CD4-positive, alpha-beta memory T cell (primary cell): ENCODE measurements around the gene CEP55. TPM values are rescaled to one million over a fixed set of nuclear protein-coding genes. Genes with fewer than 3 reads are reported as not detected.

Experiments used
- CTCF ChIA-PET: fragments of 350-600 bp; sonication (Branson Sonifier 250); formaldehyde crosslinking; loops from one replicate; lab custom pipeline; 2021; ENCODE audit warnings: inconsistent platforms; ENCODE audit not compliant: partially characterized antibody; lab: Charles Lee
- POLR2A ChIA-PET: fragments of 350-600 bp; sonication (Branson Sonifier 250); formaldehyde crosslinking; loops from one replicate; lab custom pipeline; 2021; ENCODE audit not compliant: partially characterized antibody; lab: Charles Lee
- DNase-seq, 5 donors: peaks; one replicate each; pipeline versions ENCODE4 v3.0.0 to v3.0.0-alpha.2; 2020 to 2022; ENCODE audit warnings: mixed read lengths in 1 of 5
- H3K27ac ChIP-seq: one replicate; pipeline ENCODE4 v1.7.0; 2013; ENCODE audit warnings: low read depth, low read length
- H3K27me3 ChIP-seq: 2 replicates; pipeline ENCODE4 v1.7.0; 2013; ENCODE audit warnings: mild to moderate bottlenecking, low read length, moderate library complexity; ENCODE audit not compliant: insufficient read depth
- H3K36me3 ChIP-seq: 2 replicates; pipeline ENCODE4 v1.7.0; 2013; ENCODE audit warnings: mild to moderate bottlenecking, low read length, moderate library complexity; ENCODE audit not compliant: insufficient read depth
- H3K4me1 ChIP-seq: 2 replicates; pipeline ENCODE4 v1.7.0; 2013; ENCODE audit warnings: mild to moderate bottlenecking, low read length, moderate library complexity; ENCODE audit not compliant: insufficient read depth
- H3K4me3 ChIP-seq, 2 donors: one replicate each; pipeline ENCODE4 v1.7.0; 2013; ENCODE audit warnings: low read length in 2 of 2, mild to moderate bottlenecking in 1 of 2
- H3K9me3 ChIP-seq, 2 donors: one replicate each; pipeline ENCODE4 v1.7.0; 2013; ENCODE audit warnings: low read length in 2 of 2, control low read depth in 1 of 2; ENCODE audit not compliant: control insufficient read depth in 1 of 2
- H3K27ac Mint-ChIP-seq, 7 donors: one replicate each; pipeline ENCODE4 v1.8.0; 2020 to 2021; ENCODE audit warnings: mixed read lengths in 7 of 7, mild to moderate bottlenecking in 6 of 7, inconsistent platforms in 3 of 7, moderate library complexity in 3 of 7
- H3K27me3 Mint-ChIP-seq, 2 donors: one replicate each; pipeline ENCODE4 v1.8.0; 2020 to 2021; ENCODE audit warnings: mixed read lengths in 2 of 2
- H3K36me3 Mint-ChIP-seq, 2 donors: one replicate each; pipeline ENCODE4 v1.8.0; 2020 to 2021; ENCODE audit warnings: mixed read lengths in 2 of 2, inconsistent platforms in 1 of 2, mild to moderate bottlenecking in 1 of 2
- H3K4me1 Mint-ChIP-seq, 4 donors: one replicate each; pipeline ENCODE4 v1.8.0; 2020 to 2021; ENCODE audit warnings: mixed read lengths in 4 of 4, mild to moderate bottlenecking in 1 of 4
- H3K4me3 Mint-ChIP-seq, 8 donors: one replicate each; pipeline ENCODE4 v1.8.0; 2020 to 2021; ENCODE audit warnings: mixed read lengths in 8 of 8, mild to moderate bottlenecking in 7 of 8, moderate library complexity in 6 of 8, inconsistent platforms in 3 of 8
- H3K9me3 Mint-ChIP-seq, 8 donors: one replicate each; pipeline ENCODE4 v1.8.0; 2020 to 2021; ENCODE audit warnings: mixed read lengths in 8 of 8, mild to moderate bottlenecking in 5 of 8, inconsistent platforms in 3 of 8, moderate library complexity in 1 of 8
- intact Hi-C: fragments of 100-400 bp; cut with micrococcal nuclease; formaldehyde crosslinking; loops from one replicate; pipeline ENCODE4 v1.15.1; 2023
- polyA plus RNA-seq, 2 donors: library from polyadenylated mRNA; unstranded; fragments of 300-500 nt; fragmentation: Illumina TruSeq; gene quantifications; one replicate each; pipeline ENCODE4 v1.2.3, GENCODE V29; 2021
- total RNA-seq, 2 experiments: library from RNA; stranded (reverse); gene quantifications; one replicate each; pipeline ENCODE4 v1.2.3, GENCODE V29; 2021

The CEP55 gene
- total and polyA plus RNA-seq, 4 experiments from 2014 or later, result 0.17 to 0.69 (median 0.33) TPM

GRCh38 chr10:93548376-93549071 is 52.1 kb downstream of the CEP55 start:
- H3K36me3 Mint-ChIP-seq, result no peaks in the 10 kb centered on the region
- no peaks in the 10 kb centered on the region for H3K9me3 ChIP-seq
- no peak overlapping the region for H3K4me3 ChIP-seq
- no peak overlapping the region for H3K4me3 Mint-ChIP-seq
- H3K4me1 ChIP-seq, result no peaks in the 10 kb centered on the region
- H3K27me3 ChIP-seq, result no peaks in the 10 kb centered on the region
- no peak for DNase-seq
- peaks cover 0 to 3% of the 10 kb centered on the region in 2 donors for H3K27me3 Mint-ChIP-seq
- ChIA-PET CTCF (no interaction called here), POLR2A (no interaction called here)
- H3K27ac ChIP-seq, result no peak overlapping the region
- no peaks in the 10 kb centered on the region for H3K4me1 Mint-ChIP-seq
- intact Hi-C loops, result no loop called here
- no peaks in the 10 kb centered on the region for H3K9me3 Mint-ChIP-seq
- no peaks in the 10 kb centered on the region for H3K36me3 ChIP-seq
- no peak overlapping the region for H3K27ac Mint-ChIP-seq

GRCh38 chr10:93550606-93551005 is 54.2 kb downstream of the CEP55 start:
- POLR2A ChIA-PET, result no interaction called here
- no peaks in the 10 kb centered on the region for H3K9me3 ChIP-seq
- DNase-seq, result no peak
- no peak overlapping the region for H3K27ac Mint-ChIP-seq
- no peaks in the 10 kb centered on the region for H3K27me3 ChIP-seq
- CTCF ChIA-PET, result no interaction called here
- intact Hi-C loops, result loop anchor here (10.0 kb wide), 2 partner anchors 124 to 374 kb away; no protein-coding TSS in a partner anchor
- peaks cover 0 to 2% (median 0%) of the 10 kb centered on the region in 4 donors for H3K4me1 Mint-ChIP-seq
- peaks cover 3 to 4% of the 10 kb centered on the region in 2 donors for H3K27me3 Mint-ChIP-seq
- H3K4me3 Mint-ChIP-seq, result no peak overlapping the region
- H3K4me3 ChIP-seq, result no peak overlapping the region
- H3K4me1 ChIP-seq, result no peaks in the 10 kb centered on the region
- H3K36me3 Mint-ChIP-seq, result no peaks in the 10 kb centered on the region
- H3K9me3 Mint-ChIP-seq, result no peaks in the 10 kb centered on the region
- H3K36me3 ChIP-seq, result no peaks in the 10 kb centered on the region
- no peak overlapping the region for H3K27ac ChIP-seq

GRCh38 chr10:93552780-93553179 is 56.4 kb downstream of the CEP55 start:
- CTCF ChIA-PET, result interaction anchor here (1.0 to 1.3 kb wide), 3 partner anchors 8 to 341 kb away, joined by 3 to 6 read pairs (median 3); partner anchors contain the start of gene SLC35G1
- intact Hi-C loops, result loop anchor here (10.0 kb wide), 2 partner anchors 122 to 372 kb away; no protein-coding TSS in a partner anchor
- no peaks in the 10 kb centered on the region for H3K4me1 ChIP-seq
- POLR2A ChIA-PET, result no interaction called here
- H3K4me3 ChIP-seq, result no peak overlapping the region
- H3K27ac ChIP-seq, result no peak overlapping the region
- H3K9me3 ChIP-seq, result no peaks in the 10 kb centered on the region
- H3K4me1 Mint-ChIP-seq, result peaks cover 0 to 2% (median 0%) of the 10 kb centered on the region in 4 donors
- H3K36me3 Mint-ChIP-seq, result no peaks in the 10 kb centered on the region
- no peaks in the 10 kb centered on the region for H3K9me3 Mint-ChIP-seq
- H3K4me3 Mint-ChIP-seq, result no peak overlapping the region
- no peaks in the 10 kb centered on the region for H3K27me3 ChIP-seq
- H3K27ac Mint-ChIP-seq, result no peak overlapping the region
- no peaks in the 10 kb centered on the region for H3K36me3 ChIP-seq
- no peak for DNase-seq
- H3K27me3 Mint-ChIP-seq, result peaks cover 3% of the 10 kb centered on the region in 2 donors

- POLR2A ChIA-PET, result no interaction called here
Measured at GRCh38 chr10:93553482-93554315, 57.3 kb downstream of the CEP55 start.

GRCh38 chr10:93554316-93554663 is 57.9 kb downstream of the CEP55 start:
- peaks cover 7% of the 10 kb centered on the region in 2 donors for H3K27me3 Mint-ChIP-seq
- no peaks in the 10 kb centered on the region for H3K36me3 Mint-ChIP-seq
- H3K36me3 ChIP-seq, result no peaks in the 10 kb centered on the region
- no peaks in the 10 kb centered on the region for H3K4me1 ChIP-seq
- no peaks in the 10 kb centered on the region for H3K9me3 ChIP-seq
- no peak overlapping the region for H3K27ac ChIP-seq
- intact Hi-C loops, result loop anchor here (10.0 kb wide), 2 partner anchors 121 to 371 kb away; no protein-coding TSS in a partner anchor
- peak overlapping the region in 1 of 7 donors; percentile 31 for H3K27ac Mint-ChIP-seq
- CTCF ChIA-PET, result interaction anchor here (0.8 to 3.5 kb wide), 9 partner anchors 9 to 370 kb away, joined by 3 to 18 read pairs (median 3); no protein-coding TSS in a partner anchor
- H3K27me3 ChIP-seq, result no peaks in the 10 kb centered on the region
- DNase-seq, result no peak
- H3K9me3 Mint-ChIP-seq, result no peaks in the 10 kb centered on the region
- no peak overlapping the region for H3K4me3 ChIP-seq
- H3K4me3 Mint-ChIP-seq, result no peak overlapping the region
- POLR2A ChIA-PET, result no interaction called here
- H3K4me1 Mint-ChIP-seq, result peaks cover 0 to 2% (median 0%) of the 10 kb centered on the region in 4 donors

More at GRCh38 chr10:93553482-93554315, 57.3 kb downstream of the CEP55 start:
- Mint-ChIP-seq H3K36me3 (no peaks in the 10 kb centered on the region), H3K27ac (no peak overlapping the region), H3K4me3 (no peak overlapping the region), H3K9me3 (no peaks in the 10 kb centered on the region), H3K27me3 (peaks cover 7% of the 10 kb centered on the region in 2 donors), H3K4me1 (peaks cover 0 to 2% (median 0%) of the 10 kb centered on the region in 4 donors)
- H3K4me3 ChIP-seq, result no peak overlapping the region
- no peaks in the 10 kb centered on the region for H3K9me3 ChIP-seq
- H3K27me3 ChIP-seq, result no peaks in the 10 kb centered on the region
- CTCF ChIA-PET, result interaction anchor here (0.8 to 3.5 kb wide), 7 partner anchors 11 to 367 kb away, joined by 3 to 18 read pairs (median 3); no protein-coding TSS in a partner anchor
- no peak overlapping the region for H3K27ac ChIP-seq
- no peaks in the 10 kb centered on the region for H3K4me1 ChIP-seq
- intact Hi-C loops, result loop anchor here (10.0 kb wide), 2 partner anchors 121 to 371 kb away; no protein-coding TSS in a partner anchor
- no peak for DNase-seq
- H3K36me3 ChIP-seq, result no peaks in the 10 kb centered on the region

- ChIA-PET CTCF (interaction anchor here (0.8 to 3.5 kb wide), 11 partner anchors 9 to 765 kb away, joined by 3 to 18 read pairs (median 3); no protein-coding TSS in a partner anchor), POLR2A (no interaction called here)
- no peaks in the 10 kb centered on the region for H3K36me3 ChIP-seq
- peak in 3 of 5 donors; percentile 6 to 16 (median 10) for DNase-seq
- H3K4me3 ChIP-seq, result no peak overlapping the region
- Mint-ChIP-seq H3K36me3 (no peaks in the 10 kb centered on the region), H3K4me1 (peaks cover 0 to 2% (median 0%) of the 10 kb centered on the region in 4 donors), H3K27ac (no peak overlapping the region), H3K4me3 (no peak overlapping the region), H3K27me3 (peaks cover 9 to 13% of the 10 kb centered on the region in 2 donors), H3K9me3 (no peaks in the 10 kb centered on the region)
- H3K27me3 ChIP-seq, result no peaks in the 10 kb centered on the region
- no peak overlapping the region for H3K27ac ChIP-seq
- intact Hi-C loops, result loop anchor here (10.0 kb wide), 2 partner anchors 120 to 370 kb away; no protein-coding TSS in a partner anchor
- no peaks in the 10 kb centered on the region for H3K9me3 ChIP-seq
- H3K4me1 ChIP-seq, result no peaks in the 10 kb centered on the region
Measured at GRCh38 chr10:93554760-93555432, 58.5 kb downstream of the CEP55 start.
